Astrocyte (in vitro differentiated cells and primary cell): ENCODE results near the gene TMEM236. TPM values are rescaled to one million over a fixed set of nuclear protein-coding genes. Genes with fewer than 3 reads are reported as not detected.
A peak's percentile ranks its signal among the peaks of the same experiment; 100 is the strongest.

Source experiments
- DNase-seq: peaks from one replicate; pipeline ENCODE4 v3.0.0-alpha.2; 2010; ENCODE audit warnings: low read depth
- FAIRE-seq: peaks from 2 replicates; lab custom pipeline; 2011; peaks lifted over from hg19 to GRCh38; lab: Jason Lieb, UNC
- H2AFZ ChIP-seq: 2 replicates; pipeline ENCODE4 v1.6.0; 2012; ENCODE audit warnings: low read depth, low read length, inconsistent platforms
- H3K27ac ChIP-seq: 2 replicates; pipeline ENCODE4 v1.5.1; 2011; ENCODE audit warnings: low read depth, low read length, inconsistent platforms
- H3K27me3 ChIP-seq: 2 replicates; pipeline ENCODE4 v1.6.0; 2011; ENCODE audit warnings: low read length, inconsistent platforms; ENCODE audit not compliant: insufficient read depth
- H3K36me3 ChIP-seq: 2 replicates; pipeline ENCODE4 v1.5.1; 2011; ENCODE audit warnings: low read length, inconsistent platforms; ENCODE audit not compliant: insufficient read depth
- H3K4me1 ChIP-seq: 2 replicates; pipeline ENCODE4 v1.5.1; 2011; ENCODE audit warnings: low read length, inconsistent platforms; ENCODE audit not compliant: insufficient read depth
- H3K4me2 ChIP-seq: 2 replicates; pipeline ENCODE4 v1.6.0; 2012; ENCODE audit warnings: low read length, inconsistent platforms
- H3K4me3 ChIP-seq: 2 replicates; pipeline ENCODE4 v1.5.1; 2011; ENCODE audit warnings: low read depth, mild to moderate bottlenecking, low read length, inconsistent platforms; ENCODE audit not compliant: insufficient read depth
- H3K79me2 ChIP-seq: 2 replicates; pipeline ENCODE4 v1.6.0; 2012; ENCODE audit warnings: mild to moderate bottlenecking, low read length, inconsistent platforms; ENCODE audit not compliant: insufficient read depth
- H3K9ac ChIP-seq: 2 replicates; pipeline ENCODE4 v1.6.0; 2012; ENCODE audit warnings: mild to moderate bottlenecking, low read length, inconsistent platforms
- H3K9me3 ChIP-seq: 2 replicates; pipeline ENCODE4 v1.5.1; 2012; ENCODE audit warnings: low read depth, mild to moderate bottlenecking, low read length, inconsistent platforms; ENCODE audit not compliant: insufficient read depth
- H4K20me1 ChIP-seq: 2 replicates; pipeline ENCODE4 v1.6.0; 2012; ENCODE audit warnings: low read length, inconsistent platforms; ENCODE audit not compliant: insufficient read depth
- H3K27ac Mint-ChIP-seq: one replicate; pipeline ENCODE4 v1.8.0; 2021; ENCODE audit warnings: mild to moderate bottlenecking, mixed read lengths; ENCODE audit not compliant: unreplicated experiment
- H3K27me3 Mint-ChIP-seq: one replicate; pipeline ENCODE4 v1.8.0; 2021; ENCODE audit warnings: low read depth, mixed read lengths; ENCODE audit not compliant: unreplicated experiment
- H3K36me3 Mint-ChIP-seq: one replicate; pipeline ENCODE4 v1.8.0; 2021; ENCODE audit warnings: low read depth, mixed read lengths; ENCODE audit not compliant: unreplicated experiment
- H3K4me1 Mint-ChIP-seq: one replicate; pipeline ENCODE4 v1.8.0; 2021; ENCODE audit warnings: low read depth, mixed read lengths; ENCODE audit not compliant: unreplicated experiment
- H3K4me3 Mint-ChIP-seq: one replicate; pipeline ENCODE4 v1.8.0; 2021; ENCODE audit warnings: mild to moderate bottlenecking, moderate library complexity, mixed read lengths; ENCODE audit not compliant: unreplicated experiment
- H3K9me3 Mint-ChIP-seq: one replicate; pipeline ENCODE4 v1.8.0; 2021; ENCODE audit warnings: mild to moderate bottlenecking, mixed read lengths; ENCODE audit not compliant: unreplicated experiment
- EZH2 ChIP-seq: IDR thresholded peaks from 2 replicates; pipeline ENCODE4 v1.6.1; 2012; ENCODE audit warnings: mild to moderate bottlenecking, low read length, inconsistent platforms; ENCODE audit not compliant: insufficient read depth
- total RNA-seq: library from RNA; stranded (reverse); gene quantifications from 2 replicates; pipeline ENCODE4 v1.2.1, GENCODE V29; 2021
- TF ChIP-seq, protein P1 (sequence below): IDR thresholded peaks from 2 replicates; pipeline ENCODE4 v1.5.1; 2011; ENCODE audit warnings: low read depth, mild to moderate bottlenecking, inconsistent platforms, low read length, moderate library complexity; ENCODE audit not compliant: insufficient read depth

TMEM236 gene
- total RNA-seq, 1 donor from 2014 or later = 0.43 TPM

DNA sequence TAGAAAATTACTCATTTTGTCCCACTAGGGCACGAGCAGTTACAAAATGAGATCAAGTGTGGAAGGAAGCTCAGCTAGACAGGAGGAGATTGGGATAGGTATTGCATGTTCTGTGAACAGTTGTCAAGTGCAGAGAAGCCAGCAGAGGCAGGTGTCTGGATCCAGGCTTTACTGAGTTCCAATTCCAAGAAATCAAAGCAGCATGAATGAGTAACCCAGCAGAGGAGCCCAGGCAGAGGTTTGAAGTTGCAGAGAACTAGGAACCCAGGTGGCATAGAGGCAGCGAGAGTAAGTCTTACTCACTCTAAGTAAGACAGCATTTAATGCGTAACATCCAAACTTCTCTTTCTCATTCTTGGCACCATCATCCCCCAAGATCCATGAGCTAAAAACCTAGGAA lies 68.9 kb downstream of the TMEM236 start:
- no peaks in the 10 kb centered on the region for H3K79me2 ChIP-seq
- no peaks in the 10 kb centered on the region for H4K20me1 ChIP-seq
- Mint-ChIP-seq H3K36me3 (no peaks in the 10 kb centered on the region), H3K27me3 (no peaks in the 10 kb centered on the region), H3K27ac (no peak overlapping the region), H3K4me1 (no peaks in the 10 kb centered on the region), H3K4me3 (no peak overlapping the region), H3K9me3 (no peaks in the 10 kb centered on the region)
- H2AFZ ChIP-seq = no peak overlapping the region
- FAIRE-seq (peak; percentile 63), DNase-seq (no peak)
- TF ChIP-seq, protein P1, sequence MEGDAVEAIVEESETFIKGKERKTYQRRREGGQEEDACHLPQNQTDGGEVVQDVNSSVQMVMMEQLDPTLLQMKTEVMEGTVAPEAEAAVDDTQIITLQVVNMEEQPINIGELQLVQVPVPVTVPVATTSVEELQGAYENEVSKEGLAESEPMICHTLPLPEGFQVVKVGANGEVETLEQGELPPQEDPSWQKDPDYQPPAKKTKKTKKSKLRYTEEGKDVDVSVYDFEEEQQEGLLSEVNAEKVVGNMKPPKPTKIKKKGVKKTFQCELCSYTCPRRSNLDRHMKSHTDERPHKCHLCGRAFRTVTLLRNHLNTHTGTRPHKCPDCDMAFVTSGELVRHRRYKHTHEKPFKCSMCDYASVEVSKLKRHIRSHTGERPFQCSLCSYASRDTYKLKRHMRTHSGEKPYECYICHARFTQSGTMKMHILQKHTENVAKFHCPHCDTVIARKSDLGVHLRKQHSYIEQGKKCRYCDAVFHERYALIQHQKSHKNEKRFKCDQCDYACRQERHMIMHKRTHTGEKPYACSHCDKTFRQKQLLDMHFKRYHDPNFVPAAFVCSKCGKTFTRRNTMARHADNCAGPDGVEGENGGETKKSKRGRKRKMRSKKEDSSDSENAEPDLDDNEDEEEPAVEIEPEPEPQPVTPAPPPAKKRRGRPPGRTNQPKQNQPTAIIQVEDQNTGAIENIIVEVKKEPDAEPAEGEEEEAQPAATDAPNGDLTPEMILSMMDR = no peak
- no peak for TF ChIP-seq EZH2
- H3K4me3 ChIP-seq = no peak overlapping the region
- H3K4me2 ChIP-seq = no peak overlapping the region
- no peaks in the 10 kb centered on the region for H3K4me1 ChIP-seq
- no peaks in the 10 kb centered on the region for H3K36me3 ChIP-seq
- H3K27ac ChIP-seq = no peak overlapping the region
- H3K27me3 ChIP-seq = peaks cover 3% of the 10 kb centered on the region
- H3K9ac ChIP-seq = no peak overlapping the region
- no peaks in the 10 kb centered on the region for H3K9me3 ChIP-seq

GRCh38 chr10:17821893-17822292 lies 69.9 kb downstream of the TMEM236 start:
- no peak for FAIRE-seq
- no peak overlapping the region for H3K4me3 Mint-ChIP-seq
- no peak overlapping the region for H3K4me2 ChIP-seq

GRCh38 chr10:17831341-17831740 lies 79.3 kb downstream of the TMEM236 start:
- peaks cover 11% of the 10 kb centered on the region for H3K4me1 Mint-ChIP-seq
- DNase-seq (no peak), FAIRE-seq (no peak)
- H4K20me1 ChIP-seq = no peaks in the 10 kb centered on the region
- no peak overlapping the region for H3K4me2 ChIP-seq
- no peak overlapping the region for H3K27ac Mint-ChIP-seq
- no peak overlapping the region for H3K4me3 ChIP-seq
- no peak overlapping the region for H3K9ac ChIP-seq
- no peak overlapping the region for H3K27ac ChIP-seq
- no peaks in the 10 kb centered on the region for H3K27me3 Mint-ChIP-seq
- no peaks in the 10 kb centered on the region for H3K27me3 ChIP-seq
- H3K9me3 ChIP-seq = no peaks in the 10 kb centered on the region
- no peaks in the 10 kb centered on the region for H3K79me2 ChIP-seq
- H3K36me3 Mint-ChIP-seq = no peaks in the 10 kb centered on the region
- TF ChIP-seq, protein P1 = no peak
- no peaks in the 10 kb centered on the region for H3K36me3 ChIP-seq
- no peak overlapping the region for H2AFZ ChIP-seq
- H3K9me3 Mint-ChIP-seq = no peaks in the 10 kb centered on the region
- no peak overlapping the region for H3K4me3 Mint-ChIP-seq
- peaks cover 14% of the 10 kb centered on the region for H3K4me1 ChIP-seq

More at GRCh38 chr10:17821893-17822292, 69.9 kb downstream of the TMEM236 start:
- Mint-ChIP-seq H3K27ac (no peak overlapping the region), H3K9me3 (no peaks in the 10 kb centered on the region), H3K36me3 (no peaks in the 10 kb centered on the region), H3K27me3 (no peaks in the 10 kb centered on the region), H3K4me1 (no peaks in the 10 kb centered on the region)
- H4K20me1 ChIP-seq = no peaks in the 10 kb centered on the region
- H3K36me3 ChIP-seq = no peaks in the 10 kb centered on the region
- H3K4me1 ChIP-seq = no peaks in the 10 kb centered on the region
- DNase-seq = no peak
- H3K4me3 ChIP-seq = no peak overlapping the region
- TF ChIP-seq EZH2 = no peak
- TF ChIP-seq, protein P1 = no peak
- no peaks in the 10 kb centered on the region for H3K9me3 ChIP-seq
- H3K27me3 ChIP-seq = peaks cover 3% of the 10 kb centered on the region
- H3K27ac ChIP-seq = no peak overlapping the region
- no peak overlapping the region for H2AFZ ChIP-seq
- H3K79me2 ChIP-seq = no peaks in the 10 kb centered on the region
- H3K9ac ChIP-seq = no peak overlapping the region
